Keratinocyte (primary cell): ENCODE results near the gene FOXC1. TPM values are rescaled to one million over a fixed set of nuclear protein-coding genes. Genes with fewer than 3 reads are reported as not detected.
A peak's percentile ranks its signal among the peaks of the same experiment; 100 is the strongest.

Experiments
- DNase-seq: peaks from one replicate; pipeline ENCODE4 v3.0.0-alpha.2; 2011; ENCODE audit warnings: low read depth, missing footprints, low spot score
- FAIRE-seq: peaks from 2 replicates; lab custom pipeline; 2011; peaks lifted over from hg19 to GRCh38; lab: Jason Lieb, UNC
- H2AFZ ChIP-seq: 2 replicates; pipeline ENCODE4 v1.6.0; 2012; ENCODE audit warnings: low read length, control low read depth, inconsistent platforms; ENCODE audit not compliant: control insufficient read depth
- H3K27ac ChIP-seq: 2 replicates; pipeline ENCODE4 v1.5.1; 2011; ENCODE audit warnings: low read length; ENCODE audit not compliant: control insufficient read depth, insufficient read depth
- H3K27me3 ChIP-seq: 3 replicates; pipeline ENCODE4 v1.6.0; 2011; ENCODE audit warnings: low read length; ENCODE audit not compliant: control insufficient read depth, insufficient read depth; ENCODE audit errors: extremely low read depth
- H3K36me3 ChIP-seq, 2 experiments: 2 replicates in 1 of 2; 3 replicates in 1 of 2; pipeline ENCODE4 v1.5.1; 2011; ENCODE audit warnings: low read length in 2 of 2, mild to moderate bottlenecking in 1 of 2; ENCODE audit not compliant: control insufficient read depth in 2 of 2, insufficient read depth in 2 of 2; ENCODE audit errors: extremely low read depth in 1 of 2
- H3K4me1 ChIP-seq: 3 replicates; pipeline ENCODE4 v1.5.1; 2011; ENCODE audit warnings: low read length; ENCODE audit not compliant: control insufficient read depth, insufficient read depth; ENCODE audit errors: extremely low read depth
- H3K4me2 ChIP-seq: 3 replicates; pipeline ENCODE4 v1.6.0; 2011; ENCODE audit warnings: low read depth, low read length; ENCODE audit not compliant: control insufficient read depth, insufficient read depth; ENCODE audit errors: extremely low read depth
- H3K4me3 ChIP-seq, 3 experiments: fragments of 200-600 bp in 1 of 3; sonication (generic) in 1 of 3; 2 replicates in 2 of 3; 3 replicates in 1 of 3; pipeline ENCODE4 v1.5.1; 2011 to 2016; ENCODE audit warnings: low read length in 3 of 3, mild to moderate bottlenecking in 3 of 3, control low read depth in 2 of 3, inconsistent platforms in 1 of 3, low read depth in 1 of 3, mixed read lengths in 1 of 3, mixed run types in 1 of 3, moderate library complexity in 1 of 3; ENCODE audit not compliant: control insufficient read depth in 2 of 3, insufficient read depth in 2 of 3; ENCODE audit errors: extremely low read depth in 1 of 3
- H3K79me2 ChIP-seq: 2 replicates; pipeline ENCODE4 v1.6.0; 2012; ENCODE audit warnings: low read length; ENCODE audit not compliant: control insufficient read depth, insufficient read depth
- H3K9ac ChIP-seq: 3 replicates; pipeline ENCODE4 v1.6.0; 2011; ENCODE audit warnings: low read length; ENCODE audit not compliant: control insufficient read depth, insufficient read depth; ENCODE audit errors: extremely low read depth
- H3K9me1 ChIP-seq: 3 replicates; pipeline ENCODE4 v1.6.0; 2011; ENCODE audit warnings: low read length; ENCODE audit not compliant: control insufficient read depth, insufficient read depth; ENCODE audit errors: extremely low read depth
- H3K9me3 ChIP-seq: 2 replicates; pipeline ENCODE4 v1.5.1; 2012; ENCODE audit warnings: low read depth, low read length; ENCODE audit not compliant: control insufficient read depth
- H4K20me1 ChIP-seq: 3 replicates; pipeline ENCODE4 v1.6.0; 2011; ENCODE audit warnings: low read length; ENCODE audit not compliant: control insufficient read depth, insufficient read depth; ENCODE audit errors: extremely low read depth
- CTCF ChIP-seq, 3 experiments: IDR thresholded peaks in 1 of 3; conservative IDR thresholded peaks in 1 of 3; optimal IDR thresholded peaks in 1 of 3; 2 replicates in 2 of 3; 3 replicates in 1 of 3; pipeline versions ENCODE3 to v1.5.1; 2011; ENCODE audit warnings: low read length in 3 of 3, mild to moderate bottlenecking in 3 of 3, moderate library complexity in 2 of 3, control low read depth in 1 of 3, inconsistent platforms in 1 of 3; ENCODE audit not compliant: insufficient read depth in 2 of 3; ENCODE audit errors: extremely low read depth in 1 of 3
- EZH2 ChIP-seq: IDR thresholded peaks from one replicate; pipeline ENCODE4 v1.6.1; 2012; ENCODE audit warnings: inconsistent platforms, mild to moderate bottlenecking, low read length, moderate library complexity
- dilution Hi-C: fragments of 300-500 bp; cut with MboI; formaldehyde crosslinking; loops from one replicate; pipeline ENCODE4 v1.7.0; 2020; ENCODE audit warnings: low sequenced_read_pairs; ENCODE audit not compliant: extremely low pct_ligation_motif_present
- polyA plus RNA-seq, 5 experiments: library from polyadenylated mRNA; depleted of rRNA in 3 of 5; stranded (reverse) in 3 of 5; stranded (forward) in 1 of 5; unstranded in 1 of 5; fragments of >200 nt; gene quantifications; 1 replicate in 1 of 5; 2 replicates in 3 of 5; 3 replicates in 1 of 5; pipeline versions ENCODE4 v1.2.1 to v1.2.3, GENCODE V29; 2011 to 2012; ENCODE audit warnings: missing spikeins in 2 of 5, low read depth in 1 of 5, low replicate concordance in 1 of 5

Gene FOXC1
- polyA plus RNA-seq, 1 donor (not counting 4 experiments of a cell fraction or from before 2014, with no cell fraction given): 4.3 TPM

GRCh38 chr6:1587546-1587945, 22.2 kb upstream of the FOXC1 start:
- FAIRE-seq (no peak), DNase-seq (no peak)
- H3K4me1 ChIP-seq: no peaks in the 10 kb centered on the region
- H3K9ac ChIP-seq: no peak overlapping the region
- H3K36me3 ChIP-seq: no peaks in the 10 kb centered on the region
- H3K9me1 ChIP-seq: no peaks in the 10 kb centered on the region
- dilution Hi-C loops: no loop called here
- no peak overlapping the region for H3K27ac ChIP-seq
- no peak overlapping the region for H3K4me2 ChIP-seq
- H3K9me3 ChIP-seq: no peaks in the 10 kb centered on the region
- TF ChIP-seq EZH2 (peak; percentile 19), CTCF (optimal IDR thresholded peaks at IDR 0.05 in 1 of 3, IDR thresholded peaks at IDR 0.05 in 1 of 3, conservative IDR thresholded peaks at IDR 0.05 in 1 of 3; ENCODE audit: extremely low read depth in 1 of 3, insufficient read depth in 2 of 3, low read length in 3 of 3) (no peak)
- H4K20me1 ChIP-seq: no peaks in the 10 kb centered on the region
- no peaks in the 10 kb centered on the region for H3K79me2 ChIP-seq
- peaks cover 40% of the 10 kb centered on the region for H3K27me3 ChIP-seq
- H2AFZ ChIP-seq: no peak overlapping the region
- H3K4me3 ChIP-seq: no peak overlapping the region

- H3K27me3 ChIP-seq: peaks cover 42% of the 10 kb centered on the region
- no peaks in the 10 kb centered on the region for H3K9me3 ChIP-seq
- FAIRE-seq (no peak), DNase-seq (no peak)
- H3K4me2 ChIP-seq: no peak overlapping the region
- H4K20me1 ChIP-seq: no peaks in the 10 kb centered on the region
- H3K4me3 ChIP-seq: no peak overlapping the region
- H3K9me1 ChIP-seq: no peaks in the 10 kb centered on the region
- no peak overlapping the region for H3K9ac ChIP-seq
- H2AFZ ChIP-seq: no peak overlapping the region
- no peaks in the 10 kb centered on the region for H3K79me2 ChIP-seq
- TF ChIP-seq EZH2: peak; percentile 19
- no peak for TF ChIP-seq CTCF (optimal IDR thresholded peaks at IDR 0.05 in 1 of 3, IDR thresholded peaks at IDR 0.05 in 1 of 3, conservative IDR thresholded peaks at IDR 0.05 in 1 of 3; ENCODE audit: extremely low read depth in 1 of 3, insufficient read depth in 2 of 3, low read length in 3 of 3)
- dilution Hi-C loops: no loop called here
- H3K4me1 ChIP-seq: no peaks in the 10 kb centered on the region
- H3K36me3 ChIP-seq: no peaks in the 10 kb centered on the region
- no peak overlapping the region for H3K27ac ChIP-seq
These were observed 21.7 kb upstream of the FOXC1 start for GRCh38 chr6:1587977-1588376.
